Astrocyte of the spinal cord (primary cell): ENCODE data around the gene FAM153A.
"Not testable (repeated sequence)": the region's sequence is repeated elsewhere in the genome, so short reads cannot be mapped to it uniquely, and the experiment has no call there.

ENCODE experiments used
- DNase-seq: peaks from one replicate; pipeline ENCODE4 v3.0.0; 2011; ENCODE audit warnings: low read depth, low spot score
- H3K4me3 ChIP-seq: 2 replicates; pipeline ENCODE4 v1.5.1; 2011; ENCODE audit warnings: low read depth, mild to moderate bottlenecking, low read length, moderate library complexity
- in situ Hi-C: cut with HindIII; loops from 2 replicates; pipeline ENCODE4 v1.10.0; 2017; ENCODE audit warnings: low sequenced_read_pairs

Gene FAM153A

GRCh38 chr5:177782792-177783633, at the start of gene FAM153A:
FAM153A (minus strand) TSS chr5:177782899.
- in situ Hi-C loops, DNase-seq, H3K4me3 ChIP-seq: not testable (repeated sequence)

- DNase-seq, in situ Hi-C loops, H3K4me3 ChIP-seq: not testable (repeated sequence)
Measured at GRCh38 chr5:177832287-177832686, 49.6 kb upstream of the FAM153A start.

GRCh38 chr5:177826073-177826472, 43.4 kb upstream of the FAM153A start:
- H3K4me3 ChIP-seq, DNase-seq, in situ Hi-C loops: not testable (repeated sequence)

GRCh38 chr5:177824776-177825175, 42.1 kb upstream of the FAM153A start:
- in situ Hi-C loops, DNase-seq, H3K4me3 ChIP-seq: not testable (repeated sequence)

GRCh38 chr5:177822489-177822888, 39.8 kb upstream of the FAM153A start:
- H3K4me3 ChIP-seq, DNase-seq, in situ Hi-C loops: not testable (repeated sequence)

- in situ Hi-C loops, H3K4me3 ChIP-seq, DNase-seq: not testable (repeated sequence)
Measured at GRCh38 chr5:177819664-177820063, 37.0 kb upstream of the FAM153A start.

- DNase-seq, H3K4me3 ChIP-seq, in situ Hi-C loops: not testable (repeated sequence)
Measured at GRCh38 chr5:177812814-177813425, 30.2 kb upstream of the FAM153A start.

GRCh38 chr5:177812160-177812743, 29.6 kb upstream of the FAM153A start:
- DNase-seq, in situ Hi-C loops, H3K4me3 ChIP-seq: not testable (repeated sequence)

- H3K4me3 ChIP-seq, DNase-seq, in situ Hi-C loops: not testable (repeated sequence)
Measured at GRCh38 chr5:177809209-177809913, 26.7 kb upstream of the FAM153A start.

- H3K4me3 ChIP-seq, DNase-seq, in situ Hi-C loops: not testable (repeated sequence)
Measured at GRCh38 chr5:177808420-177808819, 25.7 kb upstream of the FAM153A start.

GRCh38 chr5:177807265-177807664, 24.6 kb upstream of the FAM153A start:
- H3K4me3 ChIP-seq, DNase-seq, in situ Hi-C loops: not testable (repeated sequence)

- DNase-seq, H3K4me3 ChIP-seq, in situ Hi-C loops: not testable (repeated sequence)
Measured at GRCh38 chr5:177801427-177801826, 18.7 kb upstream of the FAM153A start.

- DNase-seq, H3K4me3 ChIP-seq, in situ Hi-C loops: not testable (repeated sequence)
Measured at GRCh38 chr5:177798237-177798840, 15.6 kb upstream of the FAM153A start.

GRCh38 chr5:177793272-177793671, 10.6 kb upstream of the FAM153A start:
- in situ Hi-C loops, DNase-seq: not testable (repeated sequence)

GRCh38 chr5:177791649-177792048, 8.9 kb upstream of the FAM153A start:
- H3K4me3 ChIP-seq, DNase-seq, in situ Hi-C loops: not testable (repeated sequence)

More at GRCh38 chr5:177793272-177793671, 10.6 kb upstream of the FAM153A start:
- not testable (repeated sequence) for H3K4me3 ChIP-seq

- in situ Hi-C loops, DNase-seq: not testable (repeated sequence)
Measured at GRCh38 chr5:177782169-177782568, 530 bp downstream of the FAM153A start.

GRCh38 chr5:177771206-177771605, 11.5 kb downstream of the FAM153A start:
- H3K4me3 ChIP-seq, DNase-seq, in situ Hi-C loops: not testable (repeated sequence)

More at GRCh38 chr5:177782169-177782568, 530 bp downstream of the FAM153A start:
- H3K4me3 ChIP-seq = not testable (repeated sequence)
